H1 (cell line): ENCODE results near the gene CRABP2. TPM values are rescaled to one million over a fixed set of nuclear protein-coding genes. Genes with fewer than 3 reads are reported as not detected.

Experiments
- CTCF ChIA-PET: fragments of 300-600 bp; sonication (Branson Sonifier 250); formaldehyde crosslinking; loops from one replicate; lab custom pipeline; 2021; ENCODE audit not compliant: partially characterized antibody; lab: Charles Lee
- POLR2A ChIA-PET: fragments of 300-600 bp; sonication (Branson Sonifier 250); formaldehyde crosslinking; loops from one replicate; lab custom pipeline; 2021; ENCODE audit warnings: inconsistent platforms; ENCODE audit not compliant: partially characterized antibody; lab: Charles Lee
- DNase-seq, 2 experiments: peaks; one replicate each; pipeline versions ENCODE4 v3.0.0 to v3.0.0-alpha.2; 2010 to 2022; ENCODE audit warnings: low spot score in 2 of 2, low read depth in 1 of 2, mixed read lengths in 1 of 2
- FAIRE-seq: peaks from 2 replicates; lab custom pipeline; 2011; peaks lifted over from hg19 to GRCh38; lab: Jason Lieb, UNC
- H2AFZ ChIP-seq: 2 replicates; pipeline ENCODE4 v1.8.1; 2012; ENCODE audit warnings: low read length, inconsistent platforms
- H2AK5ac ChIP-seq: 2 replicates; pipeline ENCODE4 v1.6.1; 2013; ENCODE audit warnings: low read depth, low read length
- H2BK120ac ChIP-seq: replicated peaks from 2 replicates; pipeline ENCODE3; 2013; ENCODE audit warnings: low read depth, low read length, inconsistent platforms
- H2BK12ac ChIP-seq: 2 replicates; pipeline ENCODE4 v1.6.1; 2013; ENCODE audit warnings: low read depth, low read length
- H2BK15ac ChIP-seq: 2 replicates; pipeline ENCODE4 v1.6.1; 2013; ENCODE audit warnings: low read length
- H2BK20ac ChIP-seq: 2 replicates; pipeline ENCODE4 v1.6.1; 2013; ENCODE audit warnings: low read length
- H2BK5ac ChIP-seq: 2 replicates; pipeline ENCODE4 v1.6.1; 2013; ENCODE audit warnings: low read depth, low read length
- H3K14ac ChIP-seq: 2 replicates; pipeline ENCODE4 v1.6.1; 2013; ENCODE audit warnings: inconsistent platforms; ENCODE audit not compliant: insufficient read length
- H3K18ac ChIP-seq: 2 replicates; pipeline ENCODE4 v1.6.1; 2013; ENCODE audit warnings: low read length; ENCODE audit errors: extremely low read depth
- H3K23ac ChIP-seq: 2 replicates; pipeline ENCODE4 v1.6.1; 2013; ENCODE audit warnings: inconsistent platforms; ENCODE audit not compliant: insufficient read length
- H3K23me2 ChIP-seq: 2 replicates; pipeline ENCODE4 v1.6.1; 2013; ENCODE audit warnings: low read depth, low read length
- H3K27ac ChIP-seq: 2 replicates; pipeline ENCODE4 v1.6.1; 2011; ENCODE audit warnings: low read depth, low read length, inconsistent platforms
- H3K27me3 ChIP-seq, 4 experiments: replicated peaks in 1 of 4; 1 replicate in 1 of 4; 2 replicates in 3 of 4; pipeline versions ENCODE4 v1.6.1 to v1.8.1; 2011 to 2013; ENCODE audit warnings: low read length in 3 of 4, mild to moderate bottlenecking in 3 of 4, inconsistent platforms in 2 of 4, mixed read lengths in 2 of 4, moderate library complexity in 1 of 4; ENCODE audit not compliant: control insufficient read depth in 3 of 4, insufficient read depth in 3 of 4; ENCODE audit errors: extremely low read depth in 1 of 4
- H3K36me3 ChIP-seq, 4 experiments: 2 replicates each; pipeline versions ENCODE4 v1.6.1 to v1.8.1; 2011 to 2013; ENCODE audit warnings: mild to moderate bottlenecking in 4 of 4, low read length in 3 of 4, moderate library complexity in 2 of 4, control low read depth in 1 of 4, inconsistent platforms in 1 of 4; ENCODE audit not compliant: insufficient read depth in 4 of 4, control insufficient read depth in 2 of 4
- H3K4ac ChIP-seq: replicated peaks from 2 replicates; pipeline ENCODE3; 2013; ENCODE audit warnings: low read length, low read depth, mixed read lengths, inconsistent platforms; ENCODE audit not compliant: insufficient read length
- H3K4me1 ChIP-seq, 4 experiments: replicated peaks in 1 of 4; 1 replicate in 1 of 4; 2 replicates in 3 of 4; pipeline versions ENCODE4 v1.6.1 to v1.8.1; 2011 to 2013; ENCODE audit warnings: low read length in 3 of 4, inconsistent platforms in 2 of 4, mixed read lengths in 1 of 4; ENCODE audit not compliant: insufficient read depth in 4 of 4, control insufficient read depth in 3 of 4
- H3K4me2 ChIP-seq, 2 experiments: 2 replicates each; pipeline versions ENCODE4 v1.6.1 to v1.8.1; 2011 to 2013; ENCODE audit warnings: low read depth in 2 of 2, low read length in 2 of 2, control low read depth in 1 of 2, inconsistent platforms in 1 of 2, mild to moderate bottlenecking in 1 of 2; ENCODE audit not compliant: insufficient read depth in 1 of 2
- H3K4me3 ChIP-seq, 4 experiments: fragments of 200-600, 300-600 bp in 1 of 4; sonication (generic), shearing (Covaris generic), sonication (Bioruptor Twin) in 1 of 4; 2 replicates each; pipeline versions ENCODE4 v1.5.1 to v1.8.1; 2011 to 2016; ENCODE audit warnings: low read length in 4 of 4, low read depth in 3 of 4, control low read depth in 2 of 4, inconsistent platforms in 2 of 4, mild to moderate bottlenecking in 2 of 4, mixed read lengths in 1 of 4, moderate library complexity in 1 of 4; ENCODE audit not compliant: insufficient read depth in 2 of 4; ENCODE audit errors: extremely low read depth in 1 of 4
- H3K56ac ChIP-seq: replicated peaks from 2 replicates; pipeline ENCODE3; 2013; ENCODE audit warnings: low read depth, mild to moderate bottlenecking, mixed read lengths, low read length, inconsistent platforms; ENCODE audit not compliant: insufficient read length
- H3K79me1 ChIP-seq: 2 replicates; pipeline ENCODE4 v1.6.1; 2013; ENCODE audit warnings: low read depth, low read length, control low read depth
- H3K79me2 ChIP-seq, 2 experiments: 2 replicates each; pipeline versions ENCODE4 v1.6.1 to v1.8.1; 2012 to 2013; ENCODE audit warnings: low read length in 2 of 2, mild to moderate bottlenecking in 2 of 2, inconsistent platforms in 1 of 2; ENCODE audit not compliant: insufficient read depth in 2 of 2, control insufficient read depth in 1 of 2
- H3K9ac ChIP-seq, 4 experiments: replicated peaks in 1 of 4; 1 replicate in 1 of 4; 2 replicates in 3 of 4; pipeline versions ENCODE4 v1.6.1 to v1.8.1; 2011 to 2013; ENCODE audit warnings: low read depth in 3 of 4, low read length in 3 of 4, control low read depth in 2 of 4, mild to moderate bottlenecking in 2 of 4, moderate library complexity in 2 of 4, inconsistent platforms in 1 of 4; ENCODE audit errors: extremely low read depth in 1 of 4
- H3K9me3 ChIP-seq, 2 experiments: 2 replicates each; pipeline versions ENCODE4 v1.6.1 to v1.8.1; 2012 to 2013; ENCODE audit warnings: mild to moderate bottlenecking in 2 of 2, moderate library complexity in 2 of 2, control low read depth in 1 of 2, inconsistent platforms in 1 of 2, low read depth in 1 of 2, low read length in 1 of 2, mixed read lengths in 1 of 2; ENCODE audit not compliant: insufficient read depth in 2 of 2
- H4K20me1 ChIP-seq, 2 experiments: replicated peaks in 1 of 2; 2 replicates each; pipeline versions ENCODE3 to v1.8.1; 2011 to 2013; ENCODE audit warnings: inconsistent platforms in 2 of 2, low read length in 2 of 2, mild to moderate bottlenecking in 1 of 2; ENCODE audit not compliant: insufficient read depth in 2 of 2, control insufficient read depth in 1 of 2
- H4K5ac ChIP-seq: 2 replicates; pipeline ENCODE4 v1.6.1; 2013; ENCODE audit warnings: low read length, low read depth, mixed read lengths, inconsistent platforms; ENCODE audit not compliant: insufficient read length
- H4K8ac ChIP-seq: 2 replicates; pipeline ENCODE4 v1.8.0; 2013; ENCODE audit warnings: mild to moderate bottlenecking, moderate library complexity, low read length, inconsistent platforms; ENCODE audit not compliant: insufficient read depth; ENCODE audit errors: extremely low read depth
- H4K91ac ChIP-seq: replicated peaks from 2 replicates; pipeline ENCODE3; 2013; ENCODE audit warnings: low read length, mixed read lengths, inconsistent platforms; ENCODE audit not compliant: insufficient read length
- HDAC2 ChIP-seq, 2 experiments: fragments of 300-600 bp in 1 of 2; sonication (generic) in 1 of 2; IDR thresholded peaks; 2 replicates each; pipeline ENCODE4 v1.6.1; 2011 to 2012; ENCODE audit warnings: low read depth in 2 of 2, low read length in 2 of 2, mild to moderate bottlenecking in 2 of 2, moderate library complexity in 2 of 2, borderline replicate concordance in 1 of 2, inconsistent platforms in 1 of 2
- RBBP5 ChIP-seq: IDR thresholded peaks from 2 replicates; pipeline ENCODE4 v1.7.1; 2012; ENCODE audit warnings: low read depth, mild to moderate bottlenecking, inconsistent platforms, low read length, moderate library complexity, borderline replicate concordance
- YY1 ChIP-seq: IDR thresholded peaks from 2 replicates; pipeline ENCODE4 v1.6.1; 2011; ENCODE audit warnings: low read depth, mild to moderate bottlenecking, low read length
- WGBS, 2 experiments: shearing (Covaris generic) in 1 of 2; methylation state at CpG; one replicate each; pipeline versions ENCODE4 v1.1.6 to v1.1.7; 2013 to 2015; ENCODE audit warnings: low lambda C conversion rate in 2 of 2, mixed read lengths in 2 of 2, inconsistent platforms in 1 of 2, low coverage in 1 of 2, missing lambda C conversion rate in 1 of 2; ENCODE audit not compliant: insufficient replicate concordance in 2 of 2, insufficient coverage in 1 of 2, insufficient read length in 1 of 2; ENCODE audit errors: extremely low coverage in 1 of 2, missing lambda C conversion rate in 1 of 2; 5-methylcytosine and 5-hydroxymethylcytosine counted together
- polyA plus RNA-seq, 7 experiments: library from polyadenylated mRNA; depleted of rRNA in 3 of 7; stranded (reverse) in 5 of 7; unstranded in 2 of 7; fragments of >200 nt in 5 of 7; fragments of 200-250 nt in 2 of 7; gene quantifications; 1 replicate in 5 of 7; 2 replicates in 1 of 7; 4 replicates in 1 of 7; pipeline versions ENCODE4 v1.2.1 to v1.2.3, GENCODE V29; 2011 to 2013; ENCODE audit warnings: missing spikeins in 2 of 7, mixed read lengths in 2 of 7
- total RNA-seq: library from RNA; stranded (reverse); fragmentation: NEBNext Ultra II Directional; extraction: Animal tissue kit (Norgen Biotek cat#: 25700); gene quantifications from 2 replicates; pipeline ENCODE4 v1.2.1, GENCODE V29; 2021

The CRABP2 gene
- total and polyA plus RNA-seq, 2 of the 8 experiments (the other 6 are each of a cell fraction or from before 2014, with no cell fraction given) = 69.2 to 119 TPM

GRCh38 chr1:156676820-156677615 lies 28.4 kb downstream of the CRABP2 start, which contains the start of gene NES:
NES (minus strand) TSS chr1:156677407; CDS start chr1:156677264, 143 bp downstream.
- Histone ChIP-seq H2BK5ac (peak within 1 kb of the TSS; percentile 98; the same call in 1 of the 2 replicates), H3K23me2 (peaks cover 18% of the 10 kb centered on the region), H2AK5ac (no peak within 1 kb of the TSS; the same call in 1 of the 2 replicates), H3K4ac (peak within 1 kb of the TSS; percentile 88), H3K4me2 (peak within 1 kb of the TSS; percentile 71 to 87), H4K5ac (peak within 1 kb of the TSS; percentile 71), H3K56ac (peak within 1 kb of the TSS; percentile 92), H3K18ac (peak within 1 kb of the TSS; percentile 98), H3K4me1 (peaks cover 7 to 40% (median 33%) of the 10 kb centered on the region in 4 experiments), H3K4me3 (peak within 1 kb of the TSS; percentile 64 to 84 (median 74)), H3K9ac (peak within 1 kb of the TSS; percentile 68 to 91 (median 82); a peak in 6 of 7 replicates), H3K23ac (no peak within 1 kb of the TSS), H2BK15ac (peak within 1 kb of the TSS; percentile 95; the same call in 1 of the 2 replicates), H3K9me3 (no peaks in the 10 kb centered on the region), H2BK12ac (peak within 1 kb of the TSS; percentile 96), H2BK120ac (peak within 1 kb of the TSS; percentile 25), H2AFZ (no peak within 1 kb of the TSS), H3K27ac (peak within 1 kb of the TSS; percentile 64; the same call in 1 of the 2 replicates), H3K36me3 (peaks cover 0 to 17% (median 6%) of the 10 kb centered on the region in 4 experiments; a peak in 4 of 8 replicates), H4K91ac (peak within 1 kb of the TSS; percentile 67), H3K79me1 (peaks cover 15% of the 10 kb centered on the region; the same call in 1 of the 2 replicates), H3K27me3 (no peaks in the 10 kb centered on the region; a peak in 2 of 7 replicates), H3K79me2 (peaks cover 5 to 43% of the 10 kb centered on the region in 2 experiments; a peak in 3 of 4 replicates), H4K20me1 (peaks cover 3 to 10% of the 10 kb centered on the region in 2 experiments), H4K8ac (peak within 1 kb of the TSS; percentile 93), H2BK20ac (peak within 1 kb of the TSS; percentile 88; the same call in 1 of the 2 replicates), H3K14ac (no peak within 1 kb of the TSS)
- FAIRE-seq (no peak), DNase-seq (peak in 1 of 2 experiments; percentile 86)
- 0% methylated on average over 49 of the region's 70 CpGs; no CpG with 5 or more reads in 1 of the 2 experiments for WGBS, 2 experiments
- CTCF ChIA-PET = interaction anchor here (0.6 to 66.0 kb wide), 13 partner anchors 10 to 1520 kb away, joined by 3 to 4284 read pairs (median 5); partner anchors contain the start of genes BCAN, CRABP2, HAPLN2 and ISG20L2
- POLR2A ChIA-PET = interaction anchor here (0.6 to 13.8 kb wide), 30 partner anchors 13 to 209 kb away, joined by 3 to 419 read pairs (median 6); partner anchors contain the start of genes CRABP2, ISG20L2, METTL25B and MRPL24
- TF ChIP-seq RBBP5 (0 out of 2 replicates have a peak, but pooled peaks have one; percentile 48), YY1 (no peak), HDAC2 (IDR thresholded peaks at IDR 0.05; ENCODE audit: borderline replicate concordance in 1 of 2, low read depth in 2 of 2, low read length in 2 of 2) (0 out of 4 replicates have a peak, but pooled peaks of 1 of the 2 experiments have one; percentile 39)
